ENCODE measurements around the gene GABRP.

DNA sequence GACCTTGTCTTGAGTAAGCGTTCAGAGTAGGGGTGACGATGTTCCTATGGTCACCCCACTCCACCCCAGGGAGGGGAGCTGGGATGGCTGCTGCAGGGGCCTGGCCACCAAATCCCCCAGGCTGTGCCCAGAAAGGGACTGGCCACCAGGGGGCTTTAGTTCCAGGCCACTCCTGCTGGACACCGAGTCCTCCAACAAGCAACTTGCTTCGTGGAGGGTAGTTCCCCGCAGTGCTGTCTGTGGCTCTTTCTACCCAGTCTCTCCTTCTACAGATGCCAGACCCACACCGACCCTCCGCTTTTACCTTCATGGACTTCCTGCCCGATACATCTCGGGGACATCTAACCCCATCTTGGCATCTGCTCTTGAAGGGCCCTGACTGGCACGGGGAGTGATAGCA, 35.7 kb upstream of the GABRP start:
- TF ChIP-seq POLR2A (IDR thresholded peaks at IDR 0.05): no peak
- TF ChIP-seq, protein P1, sequence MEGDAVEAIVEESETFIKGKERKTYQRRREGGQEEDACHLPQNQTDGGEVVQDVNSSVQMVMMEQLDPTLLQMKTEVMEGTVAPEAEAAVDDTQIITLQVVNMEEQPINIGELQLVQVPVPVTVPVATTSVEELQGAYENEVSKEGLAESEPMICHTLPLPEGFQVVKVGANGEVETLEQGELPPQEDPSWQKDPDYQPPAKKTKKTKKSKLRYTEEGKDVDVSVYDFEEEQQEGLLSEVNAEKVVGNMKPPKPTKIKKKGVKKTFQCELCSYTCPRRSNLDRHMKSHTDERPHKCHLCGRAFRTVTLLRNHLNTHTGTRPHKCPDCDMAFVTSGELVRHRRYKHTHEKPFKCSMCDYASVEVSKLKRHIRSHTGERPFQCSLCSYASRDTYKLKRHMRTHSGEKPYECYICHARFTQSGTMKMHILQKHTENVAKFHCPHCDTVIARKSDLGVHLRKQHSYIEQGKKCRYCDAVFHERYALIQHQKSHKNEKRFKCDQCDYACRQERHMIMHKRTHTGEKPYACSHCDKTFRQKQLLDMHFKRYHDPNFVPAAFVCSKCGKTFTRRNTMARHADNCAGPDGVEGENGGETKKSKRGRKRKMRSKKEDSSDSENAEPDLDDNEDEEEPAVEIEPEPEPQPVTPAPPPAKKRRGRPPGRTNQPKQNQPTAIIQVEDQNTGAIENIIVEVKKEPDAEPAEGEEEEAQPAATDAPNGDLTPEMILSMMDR (IDR thresholded peaks at IDR 0.05): peak in 1 of 4 experiments; percentile 8

Measured in prostate gland (tissue), 2 donors.